Activated CD8-positive, alpha-beta T cell treated with anti-CD3 and anti-CD28 coated beads for 36 hours (primary cell): Measurements from ENCODE around the gene NTF3. TPM values are rescaled to one million over a fixed set of nuclear protein-coding genes. Genes with fewer than 3 reads are reported as not detected.
"Not testable (repeated sequence)": the region's sequence is repeated elsewhere in the genome, so short reads cannot be mapped to it uniquely, and the experiment has no call there.

ENCODE experiments used
- ATAC-seq: fragments of 200-7000 bp; cut with Tn5 transposase; one replicate; pipeline ENCODE4 v1.10.0; 2021; ENCODE audit warnings: mild to moderate bottlenecking, moderate library complexity
- CTCF ChIA-PET: fragments of 350-600 bp; sonication (Branson Sonifier 250); formaldehyde crosslinking; loops from one replicate; lab custom pipeline; 2021; ENCODE audit warnings: antibody characterized with exemption; lab: Charles Lee
- POLR2A ChIA-PET: fragments of 350-600 bp; sonication (Branson Sonifier 250); formaldehyde crosslinking; loops from one replicate; lab custom pipeline; 2021; ENCODE audit warnings: antibody characterized with exemption; lab: Charles Lee
- DNase-seq: peaks from one replicate; pipeline ENCODE4 v3.0.0-alpha.2; 2020
- H3K27ac Mint-ChIP-seq: one replicate; pipeline ENCODE4 v1.8.0; 2021; ENCODE audit warnings: mild to moderate bottlenecking, mixed read lengths
- H3K27me3 Mint-ChIP-seq: one replicate; pipeline ENCODE4 v1.8.0; 2021; ENCODE audit warnings: mixed read lengths
- H3K36me3 Mint-ChIP-seq: one replicate; pipeline ENCODE4 v1.8.0; 2021; ENCODE audit warnings: low read depth, mixed read lengths
- H3K4me1 Mint-ChIP-seq: one replicate; pipeline ENCODE4 v1.8.0; 2021; ENCODE audit warnings: low read depth, mixed read lengths
- H3K4me3 Mint-ChIP-seq: one replicate; pipeline ENCODE4 v1.8.0; 2021; ENCODE audit warnings: mild to moderate bottlenecking, moderate library complexity, mixed read lengths
- H3K9me3 Mint-ChIP-seq: one replicate; pipeline ENCODE4 v1.8.0; 2021; ENCODE audit warnings: mixed read lengths
- CTCF ChIP-seq: fragments of 200-600 bp; IDR thresholded peaks from one replicate; pipeline ENCODE4 v1.8.0; 2022; ENCODE audit warnings: antibody characterized with exemption, mild to moderate bottlenecking
- intact Hi-C: fragments of 100-400 bp; cut with micrococcal nuclease; formaldehyde crosslinking; loops from one replicate; pipeline ENCODE4 v1.10.0; 2022
- total RNA-seq, 2 experiments: library from RNA; stranded (reverse); gene quantifications; one replicate each; pipeline ENCODE4 v1.2.3, GENCODE V29; 2021

Gene NTF3
- total RNA-seq, 2 experiments from 2014 or later: not detected

GRCh38 chr12:5534426-5535199 is 102.7 kb downstream of the NTF3 start:
- Mint-ChIP-seq H3K9me3 (no peaks in the 10 kb centered on the region), H3K36me3 (no peaks in the 10 kb centered on the region), H3K4me3 (no peak overlapping the region), H3K27ac (no peak overlapping the region), H3K4me1 (no peaks in the 10 kb centered on the region), H3K27me3 (peaks cover 25% of the 10 kb centered on the region)
- intact Hi-C loops: no loop called here
- POLR2A ChIA-PET: no interaction called here
- no peak for TF ChIP-seq CTCF
- DNase-seq: no peak
- no peak for ATAC-seq
- CTCF ChIA-PET: no interaction called here

- Mint-ChIP-seq H3K27me3 (peaks cover 24% of the 10 kb centered on the region), H3K4me3 (no peak overlapping the region), H3K9me3 (no peaks in the 10 kb centered on the region), H3K27ac (no peak overlapping the region), H3K36me3 (no peaks in the 10 kb centered on the region), H3K4me1 (no peaks in the 10 kb centered on the region)
- CTCF ChIA-PET: no interaction called here
- no peak for DNase-seq
- POLR2A ChIA-PET: no interaction called here
- no peak for ATAC-seq
- no peak for TF ChIP-seq CTCF
- intact Hi-C loops: no loop called here
Measured at GRCh38 chr12:5535541-5535940, 103.6 kb downstream of the NTF3 start.

DNA sequence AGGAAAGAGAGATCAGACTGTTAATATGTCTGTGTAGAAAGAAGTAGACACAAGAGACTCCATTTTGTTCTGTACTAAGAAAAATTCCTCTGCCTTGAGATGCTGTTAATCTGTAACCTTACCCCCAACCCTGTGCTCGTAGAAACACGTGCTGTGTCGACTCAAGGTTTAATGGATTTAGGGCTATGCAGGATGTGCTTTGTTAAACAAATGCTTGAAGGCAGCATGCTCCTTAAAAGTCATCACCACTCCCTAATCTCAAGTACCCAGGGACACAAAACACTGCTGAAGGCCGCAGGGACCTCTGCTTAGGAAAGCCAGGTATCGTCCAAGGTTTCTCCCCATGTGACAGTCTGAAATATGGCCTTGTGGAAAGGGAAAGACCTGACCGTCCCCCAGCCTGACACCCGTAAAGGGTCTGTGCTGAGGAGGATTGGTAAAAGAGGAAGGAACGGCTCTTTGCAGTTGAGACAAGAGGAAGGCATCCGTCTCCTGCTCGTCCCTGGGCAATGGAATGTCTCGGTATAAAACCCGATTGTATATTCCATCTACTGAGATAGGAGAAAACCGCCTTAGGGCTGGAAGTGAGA is 105.2 kb downstream of the NTF3 start:
- H3K27ac Mint-ChIP-seq, H3K36me3 Mint-ChIP-seq, DNase-seq, CTCF ChIA-PET, H3K4me1 Mint-ChIP-seq, ATAC-seq, H3K4me3 Mint-ChIP-seq, POLR2A ChIA-PET, intact Hi-C loops, H3K9me3 Mint-ChIP-seq: not testable (repeated sequence)
- peaks cover 20% of the 10 kb centered on the region for H3K27me3 Mint-ChIP-seq

DNA sequence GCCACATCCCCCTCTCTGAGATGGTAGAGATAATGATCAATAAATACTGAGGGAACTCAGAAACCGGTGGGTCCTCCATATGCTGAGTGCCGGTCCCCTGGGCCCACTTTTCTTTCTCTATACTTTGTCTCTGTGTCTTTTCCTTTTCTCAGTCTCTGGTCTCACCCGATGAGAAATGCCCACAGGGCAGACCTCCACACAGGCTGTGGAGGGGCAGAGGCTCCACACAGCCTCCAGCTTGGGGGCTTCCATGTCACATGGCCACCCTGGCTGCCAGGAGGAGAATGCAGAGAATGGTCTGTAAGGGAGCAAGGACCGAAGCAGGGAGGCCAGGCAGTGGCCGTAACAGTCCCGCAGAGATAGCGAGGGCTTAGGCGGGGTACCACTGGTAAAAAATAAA is 105.9 kb downstream of the NTF3 start:
- intact Hi-C loops: no loop called here
- no peak for DNase-seq
- TF ChIP-seq CTCF: no peak
- POLR2A ChIA-PET: no interaction called here
- Mint-ChIP-seq H3K36me3 (no peaks in the 10 kb centered on the region), H3K27ac (no peak overlapping the region), H3K4me3 (no peak overlapping the region), H3K27me3 (peaks cover 17% of the 10 kb centered on the region), H3K4me1 (no peaks in the 10 kb centered on the region), H3K9me3 (no peaks in the 10 kb centered on the region)
- CTCF ChIA-PET: no interaction called here
- ATAC-seq: no peak
